Bone marrow (tissue), 2 donors: ENCODE measurements around the gene HAUS1.
"Not testable (repeated sequence)": the region's sequence is repeated elsewhere in the genome, so short reads cannot be mapped to it uniquely, and the experiment has no call there.

Experiments
- DNase-seq, 2 donors: peaks; one replicate each; lab custom pipeline; 2025; lab: John Stamatoyannopoulos, UW

Gene HAUS1

DNA sequence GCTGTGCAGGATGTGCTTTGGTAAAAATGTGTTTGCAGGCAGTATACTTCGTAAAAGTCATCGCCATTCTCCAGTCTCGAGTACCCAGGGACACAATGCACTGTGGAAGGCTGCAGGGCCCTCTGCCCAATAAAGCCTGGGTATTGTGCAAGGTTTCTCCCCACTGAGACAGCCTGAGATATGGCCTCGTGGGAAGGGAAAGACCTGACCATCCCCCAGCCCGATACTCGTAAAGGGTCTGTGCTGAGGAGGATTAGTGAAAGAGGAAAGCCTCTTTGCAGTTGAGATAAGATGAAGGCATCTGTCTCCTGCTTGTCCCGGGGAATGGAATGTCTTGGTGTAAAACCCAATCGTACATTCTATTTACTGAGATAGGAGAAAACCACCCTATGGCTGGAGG, 15.7 kb upstream of the HAUS1 start:
- DNase-seq = not testable (repeated sequence)

- DNase-seq = no peak
Observed at GRCh38 chr18:46095532-46095931, 8.7 kb upstream of the HAUS1 start.

DNA sequence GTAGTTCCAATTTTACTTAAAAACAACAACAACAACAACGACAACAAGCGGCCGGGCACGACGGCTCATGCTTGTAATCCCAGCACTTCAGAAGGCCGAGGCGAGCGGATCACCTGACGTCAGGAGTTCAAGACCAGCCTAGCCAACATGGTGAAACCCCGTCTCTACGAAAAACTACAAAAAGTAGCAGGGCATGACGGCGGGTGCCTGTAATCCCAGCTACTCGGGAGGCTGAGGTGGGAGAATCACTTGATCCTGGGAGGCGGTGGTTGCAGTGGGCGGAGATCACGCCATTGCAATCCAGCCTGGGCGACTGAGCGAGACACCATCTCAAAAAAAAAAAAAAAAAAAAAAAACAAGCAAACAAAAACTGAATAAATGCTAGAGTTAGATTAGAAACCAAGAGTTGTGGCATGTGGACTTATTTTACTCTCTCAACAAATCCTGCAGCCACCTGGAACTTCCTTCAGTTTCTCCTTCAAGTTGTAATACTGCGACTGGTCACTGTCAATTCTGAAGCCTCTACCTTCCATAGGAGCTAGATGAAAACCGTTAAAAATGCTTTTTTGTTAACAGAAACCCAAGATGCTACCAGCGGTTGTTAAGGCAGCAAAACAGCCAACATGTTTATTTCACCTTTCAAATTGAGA, 7.4 kb upstream of the HAUS1 start:
- DNase-seq = no peak

DNA sequence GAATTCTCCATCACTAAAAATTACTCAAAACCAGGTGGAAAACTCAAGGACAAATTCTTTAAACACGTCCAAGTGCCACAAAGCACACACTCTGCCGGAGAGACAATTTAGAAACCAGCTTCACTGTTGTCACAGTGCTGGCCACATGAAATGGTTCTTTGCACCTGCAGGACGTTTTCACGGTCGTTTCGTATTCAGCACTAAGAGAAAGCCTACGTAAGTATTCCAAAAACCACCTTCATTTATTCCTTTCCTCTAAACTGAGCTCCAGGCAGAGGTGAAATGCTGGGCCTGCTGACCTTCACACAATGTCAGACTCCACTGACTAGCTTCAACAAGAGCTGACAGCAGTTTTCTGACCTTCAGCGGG, 6.8 kb upstream of the HAUS1 start:
- no peak for DNase-seq

- DNase-seq = peak; percentile 86 to 87
Observed at GRCh38 chr18:46097801-46098615, 6.2 kb upstream of the HAUS1 start, which contains the start of gene ATP5F1A. ATP5F1A (minus strand) TSS chr18:46098296; CDS start chr18:46098231, 65 bp downstream.

DNA sequence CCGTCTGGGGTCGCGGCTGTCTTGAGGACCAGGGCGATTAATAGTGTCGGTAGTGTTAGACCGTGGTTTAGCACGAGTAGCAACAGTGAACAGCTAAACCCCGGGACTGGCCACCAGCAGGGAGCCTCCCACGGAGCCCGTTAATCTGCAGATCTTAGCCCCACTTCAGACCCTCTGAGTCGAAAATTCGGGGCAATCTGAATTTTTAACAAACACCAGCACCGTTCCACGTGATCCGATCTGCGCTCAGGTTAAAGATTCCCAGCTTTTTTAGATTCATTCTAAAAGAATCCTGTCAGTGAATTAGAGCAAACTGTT, 5.6 kb upstream of the HAUS1 start:
- no peak for DNase-seq

DNA sequence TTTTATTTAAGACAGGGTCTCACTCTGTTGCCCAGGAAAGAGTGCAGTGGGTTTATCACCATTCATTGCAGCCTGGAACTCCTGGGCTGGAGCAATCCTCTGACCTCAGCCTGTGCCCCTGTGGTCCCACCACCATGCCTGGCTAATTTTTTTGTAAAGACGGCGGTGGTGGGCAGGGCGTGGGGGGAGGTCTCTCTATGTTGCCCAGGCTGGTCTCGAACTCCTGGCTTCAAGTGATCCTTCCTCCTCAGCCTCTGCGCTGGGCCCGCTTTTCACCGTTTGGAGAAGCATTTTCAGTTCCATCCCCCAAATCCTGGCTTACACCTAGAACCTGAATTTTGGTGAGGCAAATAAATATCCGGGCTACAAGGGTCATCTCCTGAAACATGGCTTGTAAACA, 4.7 kb upstream of the HAUS1 start:
- DNase-seq = no peak

DNA sequence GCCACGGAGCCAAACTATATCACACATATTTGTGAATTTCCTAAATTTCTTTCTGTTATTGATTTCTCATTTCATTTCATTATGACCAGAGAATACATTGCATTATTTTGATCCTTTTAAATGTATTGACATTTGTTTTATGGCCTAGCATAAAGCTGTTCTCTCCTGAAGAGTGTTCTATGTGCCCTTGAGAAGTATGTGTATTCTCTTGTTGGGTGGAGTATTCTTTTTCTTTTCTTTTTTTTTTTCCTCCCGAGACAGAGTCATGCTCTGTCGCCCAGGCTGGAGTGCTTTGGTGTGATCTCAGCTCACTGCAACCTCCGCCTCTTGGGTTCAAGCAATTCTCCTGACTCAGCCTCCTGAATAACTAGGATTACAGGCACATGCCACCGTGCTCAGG, 5.2 kb downstream of the HAUS1 start:
- DNase-seq = no peak

GRCh38 chr18:46110406-46110805, 6.2 kb downstream of the HAUS1 start:
- DNase-seq = no peak

DNA sequence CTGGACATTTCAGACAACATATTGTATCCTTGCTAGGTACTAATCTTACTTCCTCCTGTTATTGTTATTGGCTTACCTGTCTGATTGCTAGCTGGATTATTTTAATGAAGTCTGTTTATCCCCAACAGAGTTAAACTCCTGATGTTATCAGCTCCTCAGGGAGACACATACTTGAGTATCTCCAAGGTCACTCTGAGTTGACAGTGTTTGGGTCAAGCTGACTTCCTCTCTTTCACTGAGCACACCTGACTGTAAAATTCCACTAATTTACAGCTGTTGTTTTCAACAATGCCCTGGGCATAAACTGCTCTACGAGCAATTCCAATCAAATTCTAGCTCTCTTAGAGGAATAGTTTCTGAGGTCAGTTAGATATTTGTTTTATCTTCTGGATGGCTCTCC, 9.6 kb downstream of the HAUS1 start:
- no peak for DNase-seq

GRCh38 chr18:46126625-46127024, 22.4 kb downstream of the HAUS1 start:
- DNase-seq = not testable (repeated sequence)

DNA sequence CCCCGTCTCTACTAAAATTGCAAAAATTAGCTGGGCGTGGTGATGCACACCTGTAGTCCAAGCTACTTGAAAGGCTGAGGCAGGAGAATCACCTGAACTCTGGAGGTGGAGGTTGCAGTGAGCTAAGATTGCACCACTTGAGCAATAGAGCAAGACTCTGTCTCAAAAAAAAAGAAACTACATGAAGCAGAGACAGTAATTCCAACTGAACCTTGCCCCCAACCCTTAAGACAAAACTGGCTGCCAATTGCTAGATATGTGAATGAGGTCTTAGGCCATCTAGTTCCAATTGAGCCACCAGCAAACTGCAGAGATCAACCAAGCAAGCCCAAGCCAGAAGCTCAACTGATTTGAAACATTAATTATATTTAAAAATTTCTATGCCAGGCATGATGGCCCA, 25.9 kb downstream of the HAUS1 start:
- no peak for DNase-seq

GRCh38 chr18:46130549-46130948, 26.4 kb downstream of the HAUS1 start:
- not testable (repeated sequence) for DNase-seq

DNA sequence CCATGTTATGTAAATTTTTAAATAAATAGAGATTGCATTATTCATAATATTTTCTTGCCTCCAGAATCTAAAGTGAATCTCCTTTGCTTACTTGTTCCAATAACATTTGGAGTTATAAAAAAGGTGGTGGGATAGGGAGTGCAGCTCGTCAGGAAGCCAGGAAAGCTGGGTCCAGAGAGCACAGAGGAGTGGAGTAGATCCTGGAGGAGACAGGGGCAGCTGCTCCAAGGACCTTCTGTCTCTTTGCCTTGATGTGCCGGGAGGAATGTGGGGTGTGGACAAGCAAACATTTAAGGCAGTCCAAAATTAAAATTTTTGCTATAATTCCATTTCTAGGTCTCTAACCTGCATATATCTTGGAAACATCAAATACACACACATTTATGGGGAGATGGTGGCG, 29.3 kb downstream of the HAUS1 start:
- no peak for DNase-seq

GRCh38 chr18:46134920-46135675, 30.9 kb downstream of the HAUS1 start:
- DNase-seq = no peak

DNA sequence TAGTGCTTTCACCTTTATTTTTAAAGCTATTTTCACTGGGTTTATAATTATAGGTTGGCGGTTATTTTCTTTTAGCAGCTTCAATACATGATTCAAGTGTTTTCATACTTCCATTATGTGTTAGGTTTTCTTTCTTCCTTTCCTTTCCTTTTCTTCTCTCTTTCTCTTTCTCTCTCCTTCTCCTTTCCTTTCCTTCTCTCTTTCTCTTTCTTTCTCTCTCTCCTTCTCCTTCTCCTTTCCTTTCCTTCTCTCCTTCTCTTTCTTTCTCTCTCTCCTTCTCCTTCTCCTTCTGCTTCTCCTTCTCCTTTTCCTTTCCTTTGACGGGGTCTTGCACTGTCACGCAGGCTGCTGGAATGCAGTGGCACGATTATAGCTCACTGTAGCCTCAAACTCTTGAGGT, 36.0 kb downstream of the HAUS1 start:
- no peak for DNase-seq

DNA sequence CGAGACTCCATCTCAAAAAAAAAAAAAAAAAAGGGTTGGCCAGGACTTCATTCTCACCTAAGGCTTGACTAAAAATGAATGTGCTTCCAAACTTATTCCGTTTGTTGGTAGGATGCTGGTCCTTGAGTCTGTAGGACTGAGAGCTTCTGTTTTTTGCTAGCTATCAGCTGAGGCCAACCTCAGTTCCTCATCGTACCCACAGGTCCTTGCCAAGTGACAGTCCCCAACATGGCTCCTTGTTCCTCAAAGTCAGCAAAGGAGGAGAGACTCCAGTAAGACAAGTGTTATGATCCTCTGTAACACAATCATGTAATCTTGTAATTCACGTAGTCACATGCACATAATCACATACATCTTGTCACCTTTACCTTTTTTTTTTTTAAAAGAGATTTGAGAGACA, 37.0 kb downstream of the HAUS1 start:
- no peak for DNase-seq

GRCh38 chr18:46148810-46149209, 44.6 kb downstream of the HAUS1 start:
- DNase-seq = peak in 1 of 2 donors; percentile 21

GRCh38 chr18:46152436-46152807, 48.2 kb downstream of the HAUS1 start:
- no peak for DNase-seq

DNA sequence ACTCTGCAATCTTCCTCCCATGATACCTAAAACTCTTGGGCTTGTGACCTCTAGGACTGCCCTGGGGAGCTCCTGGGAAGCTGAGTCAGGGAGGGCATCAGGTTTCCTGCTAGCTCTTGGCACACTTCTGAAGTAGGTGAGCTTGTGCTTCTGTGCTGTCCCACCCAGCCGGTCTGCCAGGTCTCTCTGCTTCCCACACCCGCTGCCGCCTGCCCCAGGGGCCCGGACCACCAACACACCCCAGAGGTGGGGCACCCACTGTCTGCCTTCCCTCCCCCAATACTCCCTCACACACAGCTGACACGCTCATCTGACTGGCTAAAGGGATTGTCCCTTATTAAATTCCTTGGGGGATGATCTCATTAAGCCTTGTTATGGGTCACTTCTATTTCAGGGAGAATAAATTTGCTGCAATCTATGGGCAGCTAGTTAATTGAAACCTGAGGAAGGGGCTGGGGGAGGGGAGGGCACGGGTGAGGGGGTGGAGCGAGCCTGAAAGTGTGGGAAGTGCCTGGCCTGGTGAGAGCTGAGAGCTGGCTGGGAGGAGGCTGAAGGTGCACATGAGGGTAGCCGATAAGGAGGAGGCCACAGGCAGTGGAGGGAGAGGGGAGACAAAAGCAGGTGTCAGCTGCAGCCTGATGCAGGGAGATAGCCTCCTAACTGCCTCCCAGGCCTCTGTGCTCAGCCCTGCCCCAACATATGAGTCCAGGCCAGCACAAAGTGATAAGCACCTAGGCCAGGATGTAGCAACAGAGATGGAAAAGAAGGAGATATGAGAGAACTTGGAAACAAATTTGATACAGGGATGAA, 48.8 kb downstream of the HAUS1 start:
- no peak for DNase-seq

DNA sequence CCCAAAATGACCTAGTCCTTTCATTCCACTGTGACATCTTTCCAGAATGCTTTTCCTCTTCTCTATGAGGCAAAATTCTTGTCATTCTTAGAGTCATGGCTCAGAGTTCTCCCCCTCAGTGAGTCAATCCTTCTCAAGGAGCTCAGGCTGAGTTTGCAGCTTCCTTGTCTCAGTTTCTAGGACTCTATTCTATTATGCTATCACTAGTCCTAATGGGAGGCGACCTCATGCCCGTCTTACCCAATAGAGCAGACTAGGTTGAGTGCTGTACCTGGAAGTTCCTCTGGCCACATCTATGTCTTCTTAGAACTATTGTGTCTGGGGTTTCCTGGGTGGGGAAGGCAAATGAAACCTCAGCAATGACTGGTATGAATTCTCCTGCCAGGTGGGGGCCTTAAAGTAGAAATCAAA, 51.5 kb downstream of the HAUS1 start:
- DNase-seq = no peak

DNA sequence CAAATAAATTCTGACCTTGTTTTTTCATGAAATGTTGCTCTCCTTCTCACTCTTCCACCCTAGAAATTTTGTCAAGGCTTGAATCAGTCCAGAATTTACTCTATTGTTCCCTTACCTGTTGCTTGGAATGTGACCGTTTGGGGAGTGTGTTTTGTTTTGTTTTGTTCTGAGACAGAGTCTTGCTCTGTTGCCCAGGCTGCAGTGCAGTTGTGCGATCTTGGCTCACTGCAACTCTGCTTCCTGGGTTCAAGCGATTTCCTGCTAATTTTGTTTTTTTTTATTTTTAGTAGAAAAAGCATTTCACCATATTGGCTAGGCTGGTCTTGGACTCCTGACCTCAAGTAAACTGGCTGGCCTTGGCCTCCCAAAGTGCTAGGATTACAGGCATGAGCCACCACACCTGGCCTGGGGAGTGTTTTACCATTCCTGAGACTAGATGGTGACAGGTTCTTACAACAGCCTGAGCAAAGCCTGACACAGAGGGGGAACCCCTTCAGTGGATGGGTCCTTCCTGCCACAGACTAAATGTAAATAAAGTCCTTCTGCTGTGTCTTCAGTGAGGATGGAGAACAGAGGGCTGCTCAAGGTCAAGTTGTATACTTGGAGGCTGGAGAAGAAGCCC, 52.0 kb downstream of the HAUS1 start:
- no peak for DNase-seq
